PC-3 (cell line): ENCODE measurements around the gene PLXNA2. TPM values are rescaled to one million over a fixed set of nuclear protein-coding genes. Genes with fewer than 3 reads are reported as not detected.

Experiments used
- ATAC-seq: fragments of 200-7000 bp; cut with Tn5 transposase; 2 replicates; pipeline ENCODE4 v1.9.1; 2020; ENCODE audit warnings: mild to moderate bottlenecking, moderate library complexity
- BruUV-seq: library from RNA; stranded (reverse); fragments of 400-500 nt; replicated peaks from 2 replicates; lab custom pipeline; 2021; lab: Mats Ljungman, UMichigan
- CTCF ChIA-PET: fragments of 300-600 bp; sonication (Branson Sonifier 250); formaldehyde crosslinking; loops from one replicate; lab custom pipeline; 2022; ENCODE audit warnings: antibody characterized with exemption; lab: Charles Lee
- POLR2A ChIA-PET: fragments of 300-600 bp; sonication (Branson Sonifier 250); formaldehyde crosslinking; loops from one replicate; lab custom pipeline; 2022; ENCODE audit warnings: antibody characterized with exemption; ENCODE audit not compliant: unreplicated experiment; lab: Charles Lee
- DNase-seq: peaks from one replicate; pipeline ENCODE4 v3.0.0-alpha.2; 2015
- H2AFZ ChIP-seq: fragments of 300-600 bp; sonication (generic); 2 replicates; pipeline ENCODE4 v1.6.0; 2016; ENCODE audit warnings: antibody characterized with exemption, low read length
- H3F3A ChIP-seq: fragments of 300-600 bp; sonication (generic); one replicate; pipeline ENCODE4 v1.6.0; 2017; ENCODE audit warnings: antibody characterized with exemption, low read length, control low read depth, mild to moderate bottlenecking; ENCODE audit not compliant: unreplicated experiment
- H3K27ac ChIP-seq: fragments of 300-600 bp; sonication (generic); 2 replicates; pipeline ENCODE4 v1.5.1; 2016; ENCODE audit warnings: mild to moderate bottlenecking, low read length
- H3K27me3 ChIP-seq: fragments of 300-600 bp; sonication (generic); 2 replicates; pipeline ENCODE4 v1.6.1; 2016; ENCODE audit warnings: low read length, mixed read lengths
- H3K36me3 ChIP-seq: fragments of 300-600 bp; sonication (generic); 2 replicates; pipeline ENCODE4 v1.6.1; 2016; ENCODE audit warnings: low read depth, mixed run types, low read length, mixed read lengths
- H3K4me1 ChIP-seq: fragments of 300-600 bp; sonication (generic); 2 replicates; pipeline ENCODE4 v1.5.1; 2016; ENCODE audit warnings: low read length; ENCODE audit not compliant: insufficient read depth
- H3K4me2 ChIP-seq: fragments of 300-600 bp; sonication (generic); 2 replicates; pipeline ENCODE4 v1.6.0; 2016; ENCODE audit warnings: low read length
- H3K4me3 ChIP-seq: fragments of 300-600 bp; sonication (generic); 2 replicates; pipeline ENCODE4 v1.5.1; 2016; ENCODE audit warnings: mild to moderate bottlenecking, low read length, mixed read lengths
- H3K79me2 ChIP-seq: fragments of 300-600 bp; sonication (generic); 2 replicates; pipeline ENCODE4 v1.6.1; 2017; ENCODE audit warnings: low read length, mixed read lengths
- H3K9ac ChIP-seq: fragments of 300-600 bp; sonication (generic); 2 replicates; pipeline ENCODE4 v1.6.0; 2016; ENCODE audit warnings: mild to moderate bottlenecking, low read length
- H3K9me2 ChIP-seq: fragments of 300-600 bp; sonication (generic); replicated peaks from 2 replicates; pipeline ENCODE4 v1.6.1; 2016; ENCODE audit warnings: mixed run types, low read length, mixed read lengths
- H3K9me3 ChIP-seq: fragments of 300-600 bp; sonication (generic); 2 replicates; pipeline ENCODE4 v1.6.1; 2016; ENCODE audit warnings: low read length, mixed read lengths
- H4K20me1 ChIP-seq: fragments of 300-600 bp; sonication (generic); 2 replicates; pipeline ENCODE4 v1.6.1; 2016; ENCODE audit warnings: low read length, mixed read lengths
- EZH2 ChIP-seq: fragments of 300-600 bp; sonication (generic); IDR thresholded peaks from one replicate; pipeline ENCODE4 v1.6.1; 2017; ENCODE audit warnings: antibody characterized with exemption, mild to moderate bottlenecking, low read length; ENCODE audit not compliant: unreplicated experiment
- EZH2phosphoT487 ChIP-seq: fragments of 300-600 bp; sonication (generic); IDR thresholded peaks from 2 replicates; pipeline ENCODE4 v1.6.1; 2018; ENCODE audit warnings: mild to moderate bottlenecking, antibody characterized with exemption, low read length, borderline replicate concordance
- intact Hi-C: fragments of 100-400 bp; cut with micrococcal nuclease; formaldehyde crosslinking; loops from 2 replicates; pipeline ENCODE4 v1.9.0; 2023
- total RNA-seq: library from RNA; depleted of rRNA; stranded (reverse); fragments of >200 nt; gene quantifications from 2 replicates; pipeline ENCODE4 v1.2.3, GENCODE V29; 2014
- TF ChIP-seq, protein P1 (sequence below): fragments of 300-600 bp; sonication (generic); conservative IDR thresholded peaks from 2 replicates; pipeline ENCODE4 v1.5.1; 2017; ENCODE audit warnings: antibody characterized with exemption, low read depth, mild to moderate bottlenecking, low read length

Gene PLXNA2
- total RNA-seq, 1 experiment from 2014 or later: 16.2 TPM

DNA sequence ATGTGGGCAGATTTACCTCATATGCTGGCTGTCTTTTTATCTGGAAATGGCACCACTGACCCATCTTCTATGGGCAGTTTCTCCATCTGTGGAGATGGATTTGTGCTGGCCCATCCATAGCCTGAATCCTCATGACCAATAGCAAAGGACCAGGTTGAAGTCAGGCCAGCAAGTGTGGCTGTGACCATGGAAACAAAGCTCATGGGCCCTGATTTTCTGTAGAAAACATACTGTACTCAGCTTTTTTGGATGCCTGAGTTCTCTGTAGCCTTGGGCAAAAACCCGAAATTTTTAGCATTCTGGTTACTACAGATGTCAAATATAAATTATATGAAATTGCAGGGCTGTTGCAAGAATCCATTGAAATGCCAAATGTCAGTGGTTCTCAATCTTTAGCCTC is 155.0 kb downstream of the PLXNA2 start:
- H3K9ac ChIP-seq: no peak overlapping the region
- intact Hi-C loops: no loop called here
- H2AFZ ChIP-seq: no peak overlapping the region
- no peaks in the 10 kb centered on the region for H3K9me2 ChIP-seq
- ChIA-PET POLR2A (no interaction called here), CTCF (no interaction called here)
- H3K79me2 ChIP-seq: no peaks in the 10 kb centered on the region
- no peak overlapping the region for H3K4me2 ChIP-seq
- no TSS peak for BruUV-seq
- DNase-seq: no peak
- no peaks in the 10 kb centered on the region for H4K20me1 ChIP-seq
- TF ChIP-seq EZH2 (no peak), EZH2phosphoT487 (no peak)
- TF ChIP-seq, protein P1, sequence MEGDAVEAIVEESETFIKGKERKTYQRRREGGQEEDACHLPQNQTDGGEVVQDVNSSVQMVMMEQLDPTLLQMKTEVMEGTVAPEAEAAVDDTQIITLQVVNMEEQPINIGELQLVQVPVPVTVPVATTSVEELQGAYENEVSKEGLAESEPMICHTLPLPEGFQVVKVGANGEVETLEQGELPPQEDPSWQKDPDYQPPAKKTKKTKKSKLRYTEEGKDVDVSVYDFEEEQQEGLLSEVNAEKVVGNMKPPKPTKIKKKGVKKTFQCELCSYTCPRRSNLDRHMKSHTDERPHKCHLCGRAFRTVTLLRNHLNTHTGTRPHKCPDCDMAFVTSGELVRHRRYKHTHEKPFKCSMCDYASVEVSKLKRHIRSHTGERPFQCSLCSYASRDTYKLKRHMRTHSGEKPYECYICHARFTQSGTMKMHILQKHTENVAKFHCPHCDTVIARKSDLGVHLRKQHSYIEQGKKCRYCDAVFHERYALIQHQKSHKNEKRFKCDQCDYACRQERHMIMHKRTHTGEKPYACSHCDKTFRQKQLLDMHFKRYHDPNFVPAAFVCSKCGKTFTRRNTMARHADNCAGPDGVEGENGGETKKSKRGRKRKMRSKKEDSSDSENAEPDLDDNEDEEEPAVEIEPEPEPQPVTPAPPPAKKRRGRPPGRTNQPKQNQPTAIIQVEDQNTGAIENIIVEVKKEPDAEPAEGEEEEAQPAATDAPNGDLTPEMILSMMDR: no peak
- 0 out of 2 replicates have a peak, but pooled peaks cover 9% of the 10 kb centered on the region for H3K36me3 ChIP-seq
- no peaks in the 10 kb centered on the region for H3K4me1 ChIP-seq
- no peaks in the 10 kb centered on the region for H3F3A ChIP-seq
- H3K27me3 ChIP-seq: no peaks in the 10 kb centered on the region
- ATAC-seq: no peak
- H3K27ac ChIP-seq: no peak overlapping the region
- H3K4me3 ChIP-seq: no peak overlapping the region
- no peaks in the 10 kb centered on the region for H3K9me3 ChIP-seq

DNA sequence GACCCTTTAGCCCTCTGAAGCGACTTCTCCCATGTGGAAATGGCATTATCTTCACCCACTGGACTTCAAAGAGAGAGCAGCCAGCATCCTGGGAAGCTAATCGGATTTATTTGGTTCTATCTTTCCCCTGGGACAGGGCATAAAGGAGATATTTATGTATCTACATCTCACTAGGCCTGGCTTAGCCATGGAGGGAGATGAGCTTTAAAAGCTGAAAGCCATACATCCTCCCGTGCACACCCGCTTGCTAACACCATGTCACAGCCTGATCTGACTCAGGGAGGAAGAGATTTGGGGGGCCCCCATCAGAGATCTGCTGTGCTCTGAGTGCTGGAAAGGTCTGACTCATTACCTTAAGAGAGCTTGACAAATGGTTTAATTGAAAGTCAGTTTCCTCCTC is 155.9 kb downstream of the PLXNA2 start:
- POLR2A ChIA-PET: no interaction called here
- TF ChIP-seq EZH2: no peak
- CTCF ChIA-PET: no interaction called here

DNA sequence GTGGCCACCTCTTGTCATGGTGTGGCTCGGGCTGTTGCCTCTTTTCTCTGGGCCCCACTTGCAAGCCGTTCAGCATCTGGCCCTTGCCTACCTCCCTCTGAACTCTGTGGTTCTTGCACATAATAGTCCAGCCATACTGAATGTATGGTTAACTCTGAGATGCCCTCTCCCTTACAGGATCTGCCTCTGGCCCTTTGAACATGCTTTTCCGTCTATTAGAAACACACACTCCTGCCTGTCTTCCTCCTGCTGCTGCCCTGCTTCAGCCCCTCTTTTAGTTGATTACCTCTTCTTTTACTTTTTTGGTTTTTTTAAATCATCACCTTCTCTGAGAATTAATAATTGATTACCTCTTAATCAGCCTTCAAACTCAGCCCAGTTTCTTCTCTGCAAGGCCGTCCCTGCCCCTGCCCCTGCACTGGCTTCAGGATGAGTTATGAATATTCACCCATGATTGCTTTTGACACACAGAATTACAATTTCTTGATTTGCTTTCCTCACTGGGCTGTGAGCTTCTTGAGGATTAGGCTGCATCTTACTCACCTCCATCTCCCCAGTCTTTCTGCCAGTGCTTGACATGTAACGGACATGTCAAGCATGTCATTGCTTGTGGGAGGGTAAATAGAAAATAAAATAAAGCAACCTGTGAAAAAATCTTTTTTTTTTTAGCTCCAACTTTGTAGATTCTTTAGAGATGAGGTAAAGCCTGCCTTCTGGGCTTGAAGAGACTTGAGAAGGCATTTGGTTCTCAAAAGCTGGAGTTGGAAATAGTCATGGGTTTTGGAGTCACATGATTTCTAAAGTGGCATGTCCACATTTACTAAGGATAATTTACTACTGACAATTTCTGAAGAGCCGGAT is 158.3 kb downstream of the PLXNA2 start:
- H3K9ac ChIP-seq: no peak overlapping the region
- DNase-seq: no peak
- no peak for ATAC-seq
- no TSS peak for BruUV-seq
- no peaks in the 10 kb centered on the region for H3K79me2 ChIP-seq
- no peaks in the 10 kb centered on the region for H3K36me3 ChIP-seq
- no peaks in the 10 kb centered on the region for H3K4me1 ChIP-seq
- ChIA-PET POLR2A (no interaction called here), CTCF (interaction anchor here (0.5 kb wide), 2 partner anchors 64 to 1293 kb away, joined by 3 to 5 read pairs; no protein-coding TSS in a partner anchor)
- intact Hi-C loops: no loop called here
- no peaks in the 10 kb centered on the region for H3F3A ChIP-seq
- H3K4me3 ChIP-seq: no peak overlapping the region
- no peaks in the 10 kb centered on the region for H3K9me2 ChIP-seq
- H3K9me3 ChIP-seq: no peaks in the 10 kb centered on the region
- TF ChIP-seq, protein P1: no peak
- TF ChIP-seq EZH2: no peak
- no peak for TF ChIP-seq EZH2phosphoT487
- no peak overlapping the region for H3K27ac ChIP-seq
- no peaks in the 10 kb centered on the region for H4K20me1 ChIP-seq
- H2AFZ ChIP-seq: no peak overlapping the region
- H3K4me2 ChIP-seq: no peak overlapping the region
- H3K27me3 ChIP-seq: no peaks in the 10 kb centered on the region

More for the DNA sequence above, 155.9 kb downstream of the PLXNA2 start:
- no peak for ATAC-seq
- no peaks in the 10 kb centered on the region for H3K9me2 ChIP-seq
- no peak overlapping the region for H3K9ac ChIP-seq
- no peak overlapping the region for H3K4me2 ChIP-seq
- no TSS peak for BruUV-seq
- no peaks in the 10 kb centered on the region for H3F3A ChIP-seq
- no peaks in the 10 kb centered on the region for H3K79me2 ChIP-seq
- no peak overlapping the region for H3K4me3 ChIP-seq
- H2AFZ ChIP-seq: no peak overlapping the region
- H3K4me1 ChIP-seq: no peaks in the 10 kb centered on the region
- no peaks in the 10 kb centered on the region for H3K27me3 ChIP-seq
- no peaks in the 10 kb centered on the region for H3K9me3 ChIP-seq
- DNase-seq: no peak
- 0 out of 2 replicates have a peak, but pooled peaks cover 6% of the 10 kb centered on the region for H3K36me3 ChIP-seq
- H4K20me1 ChIP-seq: no peaks in the 10 kb centered on the region
- no peak overlapping the region for H3K27ac ChIP-seq
- intact Hi-C loops: no loop called here
